Cardiac muscle cell (in vitro differentiated cells and primary cell): ENCODE data around the gene RNF123. TPM values are rescaled to one million over a fixed set of nuclear protein-coding genes. Genes with fewer than 3 reads are reported as not detected.

Experiments used
- DNase-seq, 2 donors: peaks; one replicate each; pipeline versions ENCODE4 v3.0.0 to v3.0.0-alpha.2; 2010 to 2017; ENCODE audit warnings: low read depth in 1 of 2, low spot score in 1 of 2
- H3K27ac ChIP-seq: fragments of 200-600 bp; sonication (generic); 2 replicates; pipeline ENCODE4 v1.5.1; 2016
- H3K27me3 ChIP-seq: fragments of 200-600 bp; sonication (generic); 2 replicates; pipeline ENCODE4 v1.6.0; 2016; ENCODE audit warnings: control low read depth
- H3K36me3 ChIP-seq: fragments of 200-600 bp; sonication (generic); 2 replicates; pipeline ENCODE4 v1.5.1; 2016; ENCODE audit warnings: control low read depth
- H3K4me1 ChIP-seq: fragments of 200-600 bp; sonication (generic); 2 replicates; pipeline ENCODE4 v1.8.1; 2017; ENCODE audit warnings: low read depth, mild to moderate bottlenecking, mixed run types
- H3K4me3 ChIP-seq: fragments of 200-600 bp; sonication (generic); 2 replicates; pipeline ENCODE4 v1.5.1; 2016; ENCODE audit warnings: mild to moderate bottlenecking
- H3K9me3 ChIP-seq: fragments of 200-600 bp; sonication (generic); 2 replicates; pipeline ENCODE4 v1.5.1; 2017; ENCODE audit warnings: low read depth, mild to moderate bottlenecking, control low read depth
- polyA plus RNA-seq: library from polyadenylated mRNA; unstranded; fragments of >200 nt; fragmentation: Nextera tagmentation; extraction: Ambion mirVana; gene quantifications from 2 replicates; pipeline ENCODE4 v1.2.1, GENCODE V29; 2016
- total RNA-seq: library from RNA; depleted of rRNA; stranded (reverse); fragments of >200 nt; gene quantifications from 2 replicates; pipeline ENCODE4 v1.2.3, GENCODE V29; 2016
- TF ChIP-seq, protein P1 (sequence below): IDR thresholded peaks from 2 replicates; pipeline ENCODE4 v1.5.1; 2012; ENCODE audit warnings: low read depth, mild to moderate bottlenecking, low read length

Gene RNF123
- total and polyA plus RNA-seq, 2 experiments from 2014 or later: 41.7 to 42.3 TPM

DNA sequence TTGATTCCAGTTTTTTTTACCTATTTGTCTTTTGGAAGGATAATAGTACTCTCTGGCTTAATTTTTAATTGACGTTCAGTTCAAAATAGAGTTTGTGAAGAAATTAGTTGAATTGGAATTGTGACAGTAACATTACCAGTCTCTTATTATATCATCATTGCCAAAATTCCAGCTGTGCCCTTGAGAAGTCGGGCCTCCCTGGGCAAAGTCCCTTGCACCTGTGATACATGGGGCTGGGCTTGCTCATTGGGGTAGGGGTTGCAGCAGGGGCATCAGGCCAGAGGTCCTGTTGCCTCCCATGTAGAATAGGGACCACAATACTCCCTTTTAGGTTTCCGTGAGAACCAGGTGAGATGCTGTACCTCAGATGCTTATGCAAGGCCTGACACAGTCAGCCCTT lies 43.1 kb upstream of the RNF123 start:
- Histone ChIP-seq H3K9me3 (no peaks in the 10 kb centered on the region), H3K4me3 (no peak overlapping the region), H3K27ac (no peak overlapping the region), H3K4me1 (peaks cover 31% of the 10 kb centered on the region), H3K36me3 (no peaks in the 10 kb centered on the region), H3K27me3 (no peaks in the 10 kb centered on the region)
- no peak for DNase-seq
- TF ChIP-seq, protein P1, sequence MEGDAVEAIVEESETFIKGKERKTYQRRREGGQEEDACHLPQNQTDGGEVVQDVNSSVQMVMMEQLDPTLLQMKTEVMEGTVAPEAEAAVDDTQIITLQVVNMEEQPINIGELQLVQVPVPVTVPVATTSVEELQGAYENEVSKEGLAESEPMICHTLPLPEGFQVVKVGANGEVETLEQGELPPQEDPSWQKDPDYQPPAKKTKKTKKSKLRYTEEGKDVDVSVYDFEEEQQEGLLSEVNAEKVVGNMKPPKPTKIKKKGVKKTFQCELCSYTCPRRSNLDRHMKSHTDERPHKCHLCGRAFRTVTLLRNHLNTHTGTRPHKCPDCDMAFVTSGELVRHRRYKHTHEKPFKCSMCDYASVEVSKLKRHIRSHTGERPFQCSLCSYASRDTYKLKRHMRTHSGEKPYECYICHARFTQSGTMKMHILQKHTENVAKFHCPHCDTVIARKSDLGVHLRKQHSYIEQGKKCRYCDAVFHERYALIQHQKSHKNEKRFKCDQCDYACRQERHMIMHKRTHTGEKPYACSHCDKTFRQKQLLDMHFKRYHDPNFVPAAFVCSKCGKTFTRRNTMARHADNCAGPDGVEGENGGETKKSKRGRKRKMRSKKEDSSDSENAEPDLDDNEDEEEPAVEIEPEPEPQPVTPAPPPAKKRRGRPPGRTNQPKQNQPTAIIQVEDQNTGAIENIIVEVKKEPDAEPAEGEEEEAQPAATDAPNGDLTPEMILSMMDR: no peak

DNA sequence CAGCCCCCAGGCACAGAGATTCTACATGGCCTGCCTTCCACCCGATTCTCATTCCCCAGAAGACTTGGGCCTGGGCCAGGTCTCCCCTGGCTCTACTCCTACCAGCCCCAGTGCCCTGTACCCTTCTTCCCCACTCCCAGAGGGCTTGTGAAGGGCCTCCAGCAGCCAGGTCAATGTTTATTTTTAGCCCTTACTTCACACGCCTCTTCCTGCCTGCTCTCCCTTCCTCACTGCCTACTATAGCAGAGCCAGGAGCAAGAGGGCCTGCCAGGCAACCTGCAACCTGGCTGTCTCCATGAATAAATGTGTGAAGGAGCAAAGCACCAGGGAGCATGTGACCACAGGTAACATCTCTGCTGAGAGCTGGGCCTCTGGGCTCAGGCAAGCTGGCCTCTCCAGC lies 41.6 kb upstream of the RNF123 start:
- TF ChIP-seq, protein P1: no peak
- Histone ChIP-seq H3K27me3 (no peaks in the 10 kb centered on the region), H3K4me1 (peaks cover 31% of the 10 kb centered on the region), H3K9me3 (no peaks in the 10 kb centered on the region), H3K4me3 (no peak overlapping the region), H3K27ac (peak overlapping the region; percentile 93), H3K36me3 (no peaks in the 10 kb centered on the region)
- peak in 1 of 2 donors; percentile 77 for DNase-seq

- Histone ChIP-seq H3K4me1 (peaks cover 31% of the 10 kb centered on the region), H3K27me3 (no peaks in the 10 kb centered on the region), H3K4me3 (no peak overlapping the region), H3K9me3 (no peaks in the 10 kb centered on the region), H3K27ac (peak overlapping the region; percentile 93), H3K36me3 (no peaks in the 10 kb centered on the region)
- TF ChIP-seq, protein P1: no peak
- DNase-seq: no peak
Measured at GRCh38 chr3:49648354-49649019, 40.9 kb upstream of the RNF123 start.

DNA sequence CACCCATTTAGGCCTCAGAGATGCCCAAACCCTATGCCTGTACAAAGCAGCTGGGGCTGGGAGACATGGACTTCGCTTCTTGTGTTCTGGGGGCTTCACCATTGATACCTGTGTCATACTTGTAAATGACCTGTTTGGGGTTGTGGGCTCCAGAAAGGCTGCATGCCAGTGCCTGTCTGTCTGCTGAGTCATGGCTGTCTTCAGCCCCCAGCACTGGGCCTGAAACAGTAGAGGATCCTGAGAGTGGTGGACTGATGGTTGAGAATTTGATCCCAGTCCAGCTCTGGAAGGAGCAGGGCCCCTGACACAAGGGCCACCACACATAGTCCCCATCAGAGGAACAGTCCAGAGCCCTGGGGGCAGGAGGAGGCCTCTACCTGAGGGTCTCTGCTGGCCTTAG lies 39.8 kb upstream of the RNF123 start:
- no peak for DNase-seq
- Histone ChIP-seq H3K4me3 (no peak overlapping the region), H3K27ac (peak overlapping the region; percentile 54), H3K27me3 (no peaks in the 10 kb centered on the region), H3K36me3 (no peaks in the 10 kb centered on the region), H3K9me3 (no peaks in the 10 kb centered on the region), H3K4me1 (peaks cover 31% of the 10 kb centered on the region)
- TF ChIP-seq, protein P1: no peak

DNA sequence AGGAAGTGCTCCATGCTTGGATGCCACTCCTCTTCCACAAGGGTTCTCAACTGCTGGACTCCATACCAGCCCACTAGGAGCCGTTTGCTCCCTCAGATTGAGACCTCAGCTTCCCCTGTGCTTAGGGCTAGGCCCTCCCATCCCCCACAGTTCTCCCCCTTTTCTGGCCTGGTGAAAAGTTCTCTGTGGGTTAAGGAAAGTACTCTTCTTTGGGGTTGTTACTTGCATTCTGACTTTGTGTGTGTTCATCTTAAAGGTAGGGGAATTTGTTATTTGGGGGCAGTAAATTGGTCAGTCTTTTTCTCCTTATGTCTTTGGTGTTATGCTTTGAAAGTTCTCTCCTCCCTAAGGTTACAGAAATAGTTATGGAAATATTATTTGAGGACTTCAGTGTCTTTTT lies 39.2 kb upstream of the RNF123 start:
- DNase-seq: no peak

More for the DNA sequence above, 39.2 kb upstream of the RNF123 start:
- Histone ChIP-seq H3K36me3 (no peaks in the 10 kb centered on the region), H3K27me3 (no peaks in the 10 kb centered on the region), H3K9me3 (no peaks in the 10 kb centered on the region), H3K27ac (peak overlapping the region; percentile 54), H3K4me1 (peaks cover 31% of the 10 kb centered on the region), H3K4me3 (no peak overlapping the region)
- TF ChIP-seq, protein P1: no peak
